Upper lobe of right lung (tissue), 1 donor: ENCODE results near the gene KCND3. TPM values are rescaled to one million over a fixed set of nuclear protein-coding genes. Genes with fewer than 3 reads are reported as not detected.

Experiments used
- ATAC-seq: fragments of 200-7000 bp; cut with Tn5 transposase; one replicate; pipeline ENCODE4 v1.9.1; 2020; ENCODE audit warnings: mild to moderate bottlenecking, moderate library complexity
- DNase-seq: peaks from one replicate; pipeline ENCODE4 v3.0.0-alpha.2; 2020
- H3K27ac ChIP-seq: fragments of 200-600 bp; one replicate; pipeline ENCODE4 v1.8.0; 2022
- H3K27me3 ChIP-seq: fragments of 200-600 bp; one replicate; pipeline ENCODE4 v1.8.0; 2022; ENCODE audit warnings: mild to moderate bottlenecking
- H3K36me3 ChIP-seq: fragments of 200-600 bp; one replicate; pipeline ENCODE4 v1.8.0; 2022
- H3K4me1 ChIP-seq: fragments of 200-600 bp; one replicate; pipeline ENCODE4 v1.8.0; 2022
- H3K4me3 ChIP-seq: fragments of 200-600 bp; one replicate; pipeline ENCODE4 v1.8.0; 2022; ENCODE audit warnings: mild to moderate bottlenecking
- H3K9me3 ChIP-seq: fragments of 200-600 bp; one replicate; pipeline ENCODE4 v1.8.0; 2022
- intact Hi-C: fragments of 100-400 bp; cut with DNase I; formaldehyde crosslinking; loops from one replicate; pipeline ENCODE4 v1.11.0; 2022
- total RNA-seq: library from RNA; stranded (reverse); fragmentation: NEBNext Ultra II Directional; extraction: Animal tissue kit (Norgen Biotek cat#: 25700); gene quantifications from one replicate; pipeline ENCODE4 v1.2.1, GENCODE V29; 2021
- TF ChIP-seq, protein P1 (sequence below): fragments of 200-600 bp; IDR thresholded peaks from one replicate; pipeline ENCODE4 v1.8.0; 2022; ENCODE audit warnings: antibody characterized with exemption
- donor health status: DM: no; HTN: yes; CAD: no; lungs with severe emphysema.

Gene KCND3
- total RNA-seq, 1 donor from 2014 or later = 6.3 TPM

- Histone ChIP-seq H3K27ac (no peak overlapping the region), H3K27me3 (no peaks in the 10 kb centered on the region), H3K9me3 (no peaks in the 10 kb centered on the region), H3K4me1 (peaks cover 16% of the 10 kb centered on the region), H3K4me3 (no peak overlapping the region), H3K36me3 (no peaks in the 10 kb centered on the region)
- DNase-seq (no peak), ATAC-seq (no peak)
- intact Hi-C loops = no loop called here
- TF ChIP-seq, protein P1, sequence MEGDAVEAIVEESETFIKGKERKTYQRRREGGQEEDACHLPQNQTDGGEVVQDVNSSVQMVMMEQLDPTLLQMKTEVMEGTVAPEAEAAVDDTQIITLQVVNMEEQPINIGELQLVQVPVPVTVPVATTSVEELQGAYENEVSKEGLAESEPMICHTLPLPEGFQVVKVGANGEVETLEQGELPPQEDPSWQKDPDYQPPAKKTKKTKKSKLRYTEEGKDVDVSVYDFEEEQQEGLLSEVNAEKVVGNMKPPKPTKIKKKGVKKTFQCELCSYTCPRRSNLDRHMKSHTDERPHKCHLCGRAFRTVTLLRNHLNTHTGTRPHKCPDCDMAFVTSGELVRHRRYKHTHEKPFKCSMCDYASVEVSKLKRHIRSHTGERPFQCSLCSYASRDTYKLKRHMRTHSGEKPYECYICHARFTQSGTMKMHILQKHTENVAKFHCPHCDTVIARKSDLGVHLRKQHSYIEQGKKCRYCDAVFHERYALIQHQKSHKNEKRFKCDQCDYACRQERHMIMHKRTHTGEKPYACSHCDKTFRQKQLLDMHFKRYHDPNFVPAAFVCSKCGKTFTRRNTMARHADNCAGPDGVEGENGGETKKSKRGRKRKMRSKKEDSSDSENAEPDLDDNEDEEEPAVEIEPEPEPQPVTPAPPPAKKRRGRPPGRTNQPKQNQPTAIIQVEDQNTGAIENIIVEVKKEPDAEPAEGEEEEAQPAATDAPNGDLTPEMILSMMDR = no peak
Observed at GRCh38 chr1:111727056-111727455, 262.4 kb downstream of the KCND3 start.

DNA sequence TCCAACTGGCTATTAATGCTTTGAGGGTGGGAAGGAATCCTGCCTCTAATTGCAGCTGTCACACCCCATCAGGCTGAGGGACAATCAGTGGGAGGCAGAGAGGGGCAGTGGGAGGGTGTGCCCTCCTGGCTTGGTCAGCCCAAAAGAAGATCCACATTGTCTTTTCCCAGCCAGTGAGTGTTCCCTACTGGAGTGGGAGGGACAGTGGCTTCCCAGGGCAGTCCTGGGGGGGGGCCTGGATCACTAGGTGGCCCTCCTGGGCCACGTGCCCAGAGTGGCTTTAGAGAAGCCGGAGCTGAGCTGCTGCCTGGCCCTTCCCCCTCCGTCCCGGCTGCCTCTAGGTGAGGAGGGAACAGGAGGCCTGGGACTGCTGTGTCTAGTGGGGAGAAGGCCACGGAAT lies 264.3 kb downstream of the KCND3 start:
- H3K9me3 ChIP-seq = no peaks in the 10 kb centered on the region
- H3K4me3 ChIP-seq = no peak overlapping the region
- H3K4me1 ChIP-seq = peaks cover 33% of the 10 kb centered on the region
- DNase-seq (no peak), ATAC-seq (peak; percentile 14)
- intact Hi-C loops = no loop called here
- TF ChIP-seq, protein P1 = no peak
- H3K27ac ChIP-seq = no peak overlapping the region
- H3K27me3 ChIP-seq = no peaks in the 10 kb centered on the region
- H3K36me3 ChIP-seq = no peaks in the 10 kb centered on the region

GRCh38 chr1:111723871-111724270 lies 265.6 kb downstream of the KCND3 start:
- H3K4me3 ChIP-seq = no peak overlapping the region
- no peak for DNase-seq

GRCh38 chr1:111723091-111723806 lies 266.2 kb downstream of the KCND3 start:
- Histone ChIP-seq H3K36me3 (no peaks in the 10 kb centered on the region), H3K27ac (no peak overlapping the region), H3K4me1 (peaks cover 33% of the 10 kb centered on the region), H3K4me3 (no peak overlapping the region), H3K27me3 (no peaks in the 10 kb centered on the region), H3K9me3 (no peaks in the 10 kb centered on the region)
- DNase-seq = no peak
- TF ChIP-seq, protein P1 = no peak
- ATAC-seq = no peak
- intact Hi-C loops = no loop called here

More at GRCh38 chr1:111723871-111724270, 265.6 kb downstream of the KCND3 start:
- H3K27ac ChIP-seq = no peak overlapping the region
- intact Hi-C loops = no loop called here
- no peaks in the 10 kb centered on the region for H3K9me3 ChIP-seq
- no peaks in the 10 kb centered on the region for H3K36me3 ChIP-seq
- peaks cover 33% of the 10 kb centered on the region for H3K4me1 ChIP-seq
- no peaks in the 10 kb centered on the region for H3K27me3 ChIP-seq
- no peak for ATAC-seq
- TF ChIP-seq, protein P1 = no peak

DNA sequence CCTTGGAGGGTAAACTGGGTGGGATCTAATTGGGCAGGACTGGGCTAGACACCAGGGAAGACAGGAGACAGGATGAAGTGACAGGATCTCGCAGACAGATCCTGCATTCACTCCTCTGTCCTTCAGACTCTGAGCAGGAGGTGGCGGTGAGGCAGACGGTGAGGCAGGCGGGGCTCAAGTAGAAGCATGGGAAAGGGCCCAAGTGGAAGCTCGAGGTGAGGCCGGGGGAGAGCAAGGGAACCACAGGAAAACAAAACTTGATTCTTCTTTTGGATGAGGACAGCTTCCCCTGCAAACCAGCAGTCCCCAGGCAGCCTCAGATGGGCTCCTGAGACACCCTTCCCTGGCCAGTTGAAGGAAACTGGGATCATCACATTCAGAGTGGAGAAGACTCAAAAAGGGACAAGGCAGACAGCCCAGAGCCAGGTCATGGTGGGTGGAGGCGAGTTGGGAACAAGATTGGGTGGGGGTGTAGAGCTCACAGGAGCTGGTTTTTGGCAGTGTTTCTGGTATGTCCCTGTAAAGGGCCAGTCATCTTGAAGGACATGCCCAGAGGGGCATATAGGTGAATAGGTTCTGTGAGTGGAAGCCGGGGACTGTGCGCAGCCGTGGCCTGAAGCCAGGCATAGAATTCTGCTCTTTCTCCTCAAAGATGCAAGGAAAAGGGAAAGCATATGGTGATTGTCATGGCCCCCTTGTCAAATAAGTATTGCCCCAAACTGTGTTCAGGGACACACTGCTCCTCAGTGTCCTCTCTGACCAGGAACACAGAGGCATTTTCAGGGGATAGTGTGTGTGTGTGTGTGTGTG lies 268.3 kb downstream of the KCND3 start:
- Histone ChIP-seq H3K27me3 (no peaks in the 10 kb centered on the region), H3K36me3 (peaks cover 4% of the 10 kb centered on the region), H3K4me3 (no peak overlapping the region), H3K4me1 (peaks cover 33% of the 10 kb centered on the region), H3K9me3 (no peaks in the 10 kb centered on the region), H3K27ac (peak overlapping the region; percentile 68)
- DNase-seq (no peak), ATAC-seq (peak; percentile 24)
- TF ChIP-seq, protein P1 = no peak
- intact Hi-C loops = no loop called here

Other genes starting within 250 kb of the KCND3 start
- 10.9 TPM for gene DDX20, start 233.8 kb downstream of the KCND3 start, total RNA-seq